ENCODE measurements around the gene CSPG4.
"Not testable (repeated sequence)": the region's sequence is repeated elsewhere in the genome, so short reads cannot be mapped to it uniquely, and the experiment has no call there.

GRCh38 chr15:75678324-75678690 is 34.3 kb downstream of the CSPG4 start:
- TF ChIP-seq CTCF (IDR thresholded peaks at IDR 0.05; ENCODE audit: low read length); EZH2 (IDR thresholded peaks at IDR 0.05; ENCODE audit: borderline replicate concordance, low read length): not testable (repeated sequence)

All from OCI-LY1 (cell line).